Stimulated activated CD4-positive, alpha-beta T cell treated with anti-CD3 and anti-CD28 coated beads, Interleukin-4, amount 100 ng/mL, for 24 hours (primary cell): Measurements from ENCODE around the gene ATAD3B.
"Not testable (repeated sequence)": the region's sequence is repeated elsewhere in the genome, so short reads cannot be mapped to it uniquely, and the experiment has no call there.

Experiments
- DNase-seq: peaks from one replicate; pipeline ENCODE4 v3.0.0-alpha.2; 2020

The ATAD3B gene

DNA sequence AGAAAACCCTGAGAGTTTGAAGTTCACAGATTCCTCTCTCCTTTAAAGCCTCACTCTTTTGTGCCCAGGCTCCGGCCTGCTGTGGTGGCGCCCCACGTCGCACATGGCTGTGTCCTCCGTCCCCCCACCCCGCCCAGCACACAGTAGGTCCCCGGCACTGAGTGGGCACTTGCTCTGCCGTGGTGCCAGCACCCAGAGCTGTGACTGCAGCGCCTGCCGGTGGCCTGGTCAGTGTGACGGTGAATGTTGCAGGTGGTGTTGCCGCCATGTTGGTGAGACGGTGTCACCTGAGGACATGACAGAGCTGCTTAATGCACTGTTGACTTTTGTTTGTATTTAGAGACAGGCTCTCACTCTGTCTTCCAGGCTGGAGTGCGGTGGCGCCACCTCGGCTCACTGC is 18.7 kb upstream of the ATAD3B start:
- DNase-seq, result no peak

DNA sequence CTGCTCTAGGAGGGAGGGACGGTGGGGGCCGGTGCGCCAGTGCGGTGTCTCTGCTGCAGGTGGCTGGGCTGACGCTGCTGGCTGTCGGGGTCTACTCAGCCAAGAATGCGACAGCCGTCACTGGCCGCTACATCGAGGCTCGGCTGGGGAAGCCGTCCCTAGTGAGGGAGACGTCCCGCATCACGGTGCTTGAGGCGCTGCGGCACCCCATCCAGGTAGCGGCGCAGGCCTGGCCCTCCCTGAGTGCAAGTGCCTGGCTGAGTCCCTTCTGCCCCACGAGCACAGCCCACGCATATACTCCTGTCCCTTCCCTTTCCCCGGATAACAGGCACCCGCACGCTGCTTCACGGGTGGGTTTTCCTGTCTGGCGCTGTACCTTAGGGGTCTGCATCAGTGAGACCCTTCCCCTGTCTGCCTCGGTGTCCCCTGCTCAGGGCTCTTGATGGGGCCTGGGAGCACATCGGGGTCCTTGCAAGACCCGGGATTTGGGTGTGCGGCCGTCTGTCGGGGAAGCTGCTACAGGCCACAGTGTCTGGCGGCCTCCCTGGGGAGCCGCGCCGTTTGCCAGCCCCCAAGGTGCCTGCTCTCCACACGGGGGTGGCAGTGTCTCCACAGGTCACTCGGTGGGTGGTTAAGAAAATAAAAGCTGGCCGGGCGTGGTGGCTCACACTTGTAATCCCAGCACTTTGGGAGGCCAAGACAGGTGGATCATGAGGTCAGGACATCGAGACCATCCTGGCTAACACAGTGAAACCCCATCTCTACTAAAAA is 17.1 kb upstream of the ATAD3B start:
- not testable (repeated sequence) for DNase-seq

DNA sequence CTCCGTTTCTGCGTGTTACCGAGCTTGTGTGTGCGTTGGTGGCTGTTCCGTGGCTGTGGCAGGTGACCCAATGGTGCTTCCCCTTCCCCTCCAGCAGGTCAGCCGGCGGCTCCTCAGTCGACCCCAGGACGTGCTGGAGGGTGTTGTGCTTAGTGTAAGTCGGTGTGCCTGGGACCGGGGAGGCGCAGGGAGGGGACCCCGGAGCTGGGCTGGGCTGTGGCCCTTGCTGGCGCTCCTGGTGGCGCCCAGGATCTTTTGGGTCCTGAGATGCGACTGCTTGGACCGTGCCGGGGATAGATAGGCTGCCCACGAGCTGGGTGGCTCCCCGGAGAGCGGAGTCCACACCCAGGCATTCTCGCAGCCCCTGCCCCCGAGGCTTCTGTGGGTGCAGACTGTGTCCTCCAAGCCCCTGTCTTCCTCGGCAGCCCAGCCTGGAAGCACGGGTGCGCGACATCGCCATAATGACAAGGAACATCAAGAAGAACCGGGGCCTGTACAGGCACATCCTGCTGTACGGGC is 16.1 kb upstream of the ATAD3B start:
- no peak for DNase-seq

DNA sequence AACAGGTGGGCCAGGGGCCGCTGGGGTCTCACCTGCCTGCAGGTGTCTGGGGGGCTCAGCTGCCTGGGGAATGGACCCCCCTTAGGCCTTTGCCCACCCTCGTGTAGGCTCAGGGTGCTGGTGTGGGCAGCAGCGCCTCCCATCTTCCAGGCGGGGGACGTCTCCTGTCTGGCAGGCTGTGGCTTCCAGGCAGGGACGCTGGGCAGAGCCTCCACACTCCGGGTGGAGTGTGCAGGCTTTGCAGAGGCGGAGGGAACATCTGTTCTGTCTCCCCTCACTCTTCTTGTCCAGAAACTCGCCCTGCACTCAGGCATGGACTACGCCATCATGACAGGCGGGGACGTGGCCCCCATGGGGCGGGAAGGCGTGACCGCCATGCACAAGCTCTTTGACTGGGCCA is 15.6 kb upstream of the ATAD3B start:
- DNase-seq, result not testable (repeated sequence)

DNA sequence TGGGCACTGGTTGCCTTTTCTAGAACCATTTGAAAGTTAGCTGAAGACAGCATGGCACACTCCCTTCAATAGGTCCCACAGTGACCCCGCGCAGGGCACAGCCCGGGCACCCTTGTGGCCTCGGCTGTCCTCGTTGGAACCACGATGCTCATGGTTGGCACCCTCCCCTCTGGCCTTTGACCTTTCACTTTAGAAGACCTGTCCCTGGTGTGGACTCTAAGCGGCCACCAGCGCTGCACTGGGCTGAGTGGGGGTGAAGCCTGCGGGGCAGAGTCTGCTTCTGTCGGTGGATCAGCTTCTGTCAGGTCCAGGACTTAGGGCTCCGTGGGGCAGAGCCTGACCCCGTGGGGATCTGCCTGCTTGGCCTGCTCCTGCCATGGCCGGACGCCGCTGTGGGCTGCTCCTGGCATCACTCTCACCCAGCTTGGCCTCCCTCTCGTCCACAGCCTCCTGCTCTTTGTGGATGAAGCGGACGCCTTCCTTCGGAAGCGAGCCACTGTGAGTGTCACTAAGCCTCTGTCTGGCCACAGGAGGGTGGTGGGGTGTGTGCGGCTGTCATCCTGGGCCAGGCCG is 14.8 kb upstream of the ATAD3B start:
- not testable (repeated sequence) for DNase-seq

DNA sequence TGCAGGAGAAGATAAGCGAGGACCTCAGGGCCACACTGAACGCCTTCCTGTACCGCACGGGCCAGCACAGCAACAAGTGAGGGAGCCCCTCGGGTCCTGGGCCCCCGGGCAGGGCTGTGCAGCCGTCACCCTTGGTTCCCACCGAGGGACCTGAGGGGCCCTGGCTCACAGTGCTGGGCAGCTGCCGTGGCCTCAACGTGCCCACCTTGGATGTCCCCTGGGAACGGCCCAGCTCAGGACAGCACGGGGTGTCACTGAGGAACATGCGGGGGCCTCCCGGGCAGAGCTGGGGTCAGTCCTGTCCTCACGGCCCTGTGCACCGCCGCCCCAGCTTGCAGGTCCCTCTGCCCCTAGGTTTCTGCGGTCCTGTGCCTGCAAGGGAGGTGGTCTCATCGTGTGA is 12.4 kb upstream of the ATAD3B start:
- not testable (repeated sequence) for DNase-seq

DNA sequence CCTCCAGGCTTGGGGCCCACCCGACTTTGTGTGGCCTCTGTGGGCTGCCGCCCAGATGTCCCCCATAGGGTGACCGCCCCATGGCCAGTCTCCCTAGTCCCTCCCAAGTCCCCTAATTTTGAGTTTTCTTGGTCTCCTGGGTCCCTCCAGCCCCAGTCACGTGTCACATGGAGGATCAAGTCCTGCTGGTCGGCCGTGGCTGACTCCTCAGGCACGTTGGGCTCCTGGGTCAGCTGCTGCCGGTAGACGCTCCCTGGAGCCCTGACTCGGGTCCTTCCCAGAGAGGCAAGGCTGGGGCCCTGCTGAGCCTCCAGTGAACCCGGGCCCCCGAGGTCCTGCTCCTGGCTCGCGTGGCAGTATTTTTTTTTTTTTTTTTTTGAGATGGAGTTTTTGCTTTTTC is 11.9 kb upstream of the ATAD3B start:
- DNase-seq, result not testable (repeated sequence)

DNA sequence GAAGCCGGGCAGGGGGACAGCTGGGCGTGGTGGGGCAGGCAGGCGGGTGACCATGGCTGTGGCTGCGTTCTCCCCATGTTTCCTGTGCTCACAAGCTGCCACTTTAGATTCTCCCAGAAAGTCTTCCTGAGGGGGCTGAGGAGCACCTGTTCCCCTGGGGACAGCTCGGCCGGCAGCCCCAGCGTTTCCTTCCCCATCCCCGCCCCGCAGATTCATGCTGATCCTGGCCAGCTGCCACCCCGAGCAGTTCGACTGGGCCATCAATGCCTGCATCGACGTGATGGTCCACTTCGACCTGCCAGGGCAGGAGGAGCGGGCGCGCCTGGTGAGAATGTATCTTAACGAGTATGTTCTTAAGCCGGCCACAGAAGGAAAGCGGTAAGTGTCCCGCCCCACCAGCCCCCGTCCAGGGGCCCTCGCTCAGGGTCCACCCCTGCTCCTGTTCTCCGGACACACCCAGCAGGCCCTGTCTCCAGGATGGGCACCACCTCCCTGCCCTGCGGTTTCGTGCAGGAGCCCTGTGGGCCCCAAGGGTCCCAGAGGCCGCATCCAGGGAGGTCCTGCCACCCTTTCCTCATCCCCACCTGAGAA is 10.9 kb upstream of the ATAD3B start:
- no peak for DNase-seq

DNA sequence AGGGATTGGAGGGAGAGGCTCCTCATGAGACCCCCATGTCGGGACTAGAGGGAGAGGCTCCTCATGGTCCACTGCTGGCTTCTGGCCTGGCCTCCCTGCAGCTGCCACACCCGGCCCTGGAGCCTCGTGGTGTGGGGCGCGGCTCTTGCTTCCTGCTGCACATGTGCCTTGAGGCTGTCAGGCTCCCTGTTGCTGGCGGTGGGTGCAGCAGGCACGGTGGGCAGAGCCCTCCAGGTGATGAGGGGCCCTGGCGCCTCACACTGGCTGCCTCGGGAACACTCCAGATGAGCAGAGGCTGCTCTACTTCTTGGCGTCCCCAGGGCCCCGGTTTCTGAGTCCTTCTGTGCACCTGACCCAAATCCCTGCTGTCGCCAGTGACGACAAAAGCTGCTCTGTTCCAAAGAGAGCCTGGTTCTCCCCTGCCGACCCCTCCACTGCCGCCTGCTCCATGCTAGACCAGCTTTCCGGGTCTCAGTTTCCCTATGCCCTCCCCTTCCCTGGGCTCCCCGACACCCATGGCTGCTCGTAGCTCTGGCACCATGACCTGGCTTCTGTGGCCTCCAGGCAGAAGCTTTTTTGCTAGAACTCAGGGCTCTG is 9.7 kb upstream of the ATAD3B start:
- no peak for DNase-seq

DNA sequence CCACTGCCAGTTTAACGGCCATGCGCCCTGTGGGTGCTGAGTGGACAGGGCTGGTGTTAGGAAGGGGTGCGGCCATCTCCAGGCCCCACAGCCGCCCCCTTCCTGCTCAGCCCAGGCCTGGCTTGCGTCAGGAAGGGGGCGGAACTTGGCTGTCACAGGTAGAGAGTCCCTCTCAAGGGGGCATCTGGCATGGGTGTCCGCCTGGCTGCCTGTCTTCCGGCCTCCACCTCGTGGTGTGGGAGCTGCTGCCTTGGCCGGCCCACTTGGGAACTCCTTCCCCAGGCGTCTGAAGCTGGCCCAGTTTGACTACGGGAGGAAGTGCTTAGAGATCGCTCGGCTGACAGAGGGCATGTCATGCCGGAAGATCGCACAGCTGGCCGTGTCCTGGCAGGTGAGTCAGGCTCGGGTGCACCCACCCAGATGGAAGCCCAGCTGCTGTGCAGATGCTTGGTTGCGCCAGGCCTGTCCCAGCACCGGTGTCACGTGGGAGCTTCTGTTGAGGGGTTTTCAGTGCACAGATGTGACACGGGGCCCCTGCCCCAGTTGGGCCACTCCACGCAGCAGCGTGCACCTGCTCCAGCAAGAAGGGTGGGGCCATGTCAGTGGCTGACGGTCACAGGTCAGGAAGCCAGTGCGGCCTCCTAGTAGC is 9.1 kb upstream of the ATAD3B start:
- DNase-seq, result no peak

DNA sequence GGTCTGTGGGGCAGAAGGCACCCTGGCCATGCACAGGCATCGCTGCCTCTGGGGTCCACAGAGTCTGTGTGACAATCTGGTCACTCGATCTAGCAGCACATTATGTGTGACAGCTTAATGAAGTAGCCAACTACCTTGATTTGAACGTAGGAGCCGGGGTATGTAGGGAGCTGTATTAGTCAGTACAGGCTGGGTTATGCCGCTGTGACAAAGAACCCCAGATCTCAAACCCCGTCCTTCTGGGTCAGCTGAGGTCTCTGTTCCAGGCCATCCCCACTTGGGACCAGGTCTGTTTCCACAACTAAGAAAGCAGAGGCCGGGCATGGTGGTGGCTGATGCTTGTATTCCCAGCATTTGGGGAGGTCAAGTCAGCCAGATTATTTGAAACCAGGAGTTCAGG is 8.3 kb upstream of the ATAD3B start:
- DNase-seq, result no peak

DNA sequence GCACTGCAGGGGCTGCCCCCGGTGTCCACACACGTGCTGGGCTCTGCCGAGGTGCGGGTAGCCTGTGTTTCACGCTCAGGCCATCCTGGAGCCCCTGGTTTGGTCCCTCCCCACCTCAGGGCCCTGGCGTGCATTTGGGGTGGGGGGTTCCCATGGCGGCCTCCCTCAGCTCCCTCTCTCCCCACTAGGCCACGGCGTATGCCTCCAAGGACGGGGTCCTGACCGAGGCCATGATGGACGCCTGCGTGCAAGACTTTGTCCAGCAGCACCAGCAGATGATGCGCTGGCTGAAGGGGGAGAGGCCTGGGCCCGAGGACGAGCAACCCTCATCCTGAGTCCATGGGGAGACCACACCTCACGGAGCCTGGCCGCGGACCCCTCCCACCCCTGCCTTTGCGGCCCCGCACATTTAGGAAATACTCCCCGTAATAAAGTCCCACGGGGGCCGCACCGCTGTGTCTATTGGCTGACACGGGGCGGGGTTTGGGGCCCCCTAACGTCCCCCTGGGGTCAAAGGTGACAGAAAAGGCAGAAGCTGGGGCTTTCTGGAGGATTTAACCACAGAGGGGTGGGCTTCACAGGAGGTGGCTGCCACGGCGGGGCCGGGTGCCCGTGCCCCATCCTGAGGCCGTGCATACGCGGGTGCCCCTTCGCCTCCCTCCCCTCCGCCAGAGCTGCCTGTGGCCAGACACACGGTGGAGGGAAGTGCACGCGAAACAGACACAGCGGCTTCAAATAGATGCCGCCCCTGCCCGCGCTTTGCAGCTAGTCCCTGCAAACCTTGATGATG is 3.2 kb upstream of the ATAD3B start:
- not testable (repeated sequence) for DNase-seq

DNA sequence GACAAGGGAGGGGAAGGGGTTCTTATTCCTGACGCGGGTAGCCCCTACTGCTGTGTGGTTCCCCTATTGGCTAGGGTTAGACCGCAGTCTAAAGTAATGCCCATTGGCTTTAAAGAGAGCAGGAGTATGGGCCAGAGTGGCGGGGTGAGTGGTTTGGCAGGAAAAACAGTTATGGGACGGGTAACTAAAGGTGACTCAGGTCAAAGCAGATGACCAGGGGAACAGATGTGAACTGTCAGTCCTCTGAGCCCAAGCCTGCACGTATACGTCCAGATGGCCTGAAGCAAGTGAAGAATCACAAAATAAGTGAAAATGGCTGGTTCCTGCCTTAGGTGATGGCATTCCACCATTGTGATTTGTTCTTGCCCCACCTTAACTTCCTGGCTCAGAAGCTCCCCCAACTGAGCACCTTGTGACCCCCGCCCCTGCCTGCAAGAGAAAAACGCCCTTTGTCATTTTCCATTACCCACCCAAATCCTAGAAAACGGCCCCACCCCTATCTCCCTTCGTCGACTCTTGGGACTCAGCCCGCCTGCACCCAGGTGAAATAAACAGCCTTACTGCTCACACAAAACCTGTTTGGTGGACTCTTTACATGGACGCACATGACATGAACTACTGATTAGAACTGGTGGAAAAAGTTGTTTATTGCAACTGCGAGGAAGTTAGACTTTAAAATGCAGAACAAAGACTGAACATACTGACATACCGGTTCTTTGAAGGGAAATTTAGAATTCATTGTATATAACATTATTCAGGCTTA is 758 bp upstream of the ATAD3B start:
- DNase-seq, result no peak

DNA sequence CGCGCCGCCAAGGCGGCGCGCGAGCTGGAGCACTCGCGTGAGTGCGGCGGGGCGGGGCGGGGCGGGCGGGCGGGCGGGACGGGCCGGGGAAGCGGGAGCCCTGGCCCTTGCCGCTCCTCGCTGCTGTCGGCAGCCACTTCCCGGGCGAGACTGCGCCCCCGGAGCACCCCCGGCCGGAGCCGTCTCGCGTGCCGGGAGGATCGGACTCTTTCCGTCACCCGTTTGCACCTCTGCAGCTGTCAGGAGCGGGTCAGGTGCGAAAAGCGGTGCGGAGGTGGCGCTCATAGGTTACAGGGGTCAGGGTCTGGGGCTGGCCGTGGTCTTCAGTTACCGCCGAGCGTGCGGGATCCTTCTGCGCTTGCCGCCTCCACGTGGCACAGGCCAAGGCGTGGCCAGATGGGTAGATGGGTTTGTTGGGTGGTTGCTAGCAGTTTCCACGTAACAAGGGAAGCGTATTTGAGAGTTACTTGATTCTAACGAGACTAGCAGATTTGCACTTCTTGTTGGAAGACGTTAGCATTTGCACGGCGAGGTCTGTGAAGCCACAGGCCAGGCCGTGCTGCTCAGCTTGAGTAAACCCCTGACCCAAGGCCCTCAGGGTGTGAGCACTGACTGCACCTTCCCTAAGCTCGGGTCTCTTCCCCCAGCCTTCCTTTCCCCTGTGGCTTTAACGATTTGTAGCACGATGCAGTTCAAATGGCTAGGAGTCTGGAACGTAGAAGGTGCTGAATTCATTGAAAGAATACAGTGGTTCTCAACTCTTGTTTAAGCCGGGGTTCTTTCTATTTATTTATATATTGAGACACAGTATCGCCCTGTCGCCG is 700 bp downstream of the ATAD3B start:
- not testable (repeated sequence) for DNase-seq

DNA sequence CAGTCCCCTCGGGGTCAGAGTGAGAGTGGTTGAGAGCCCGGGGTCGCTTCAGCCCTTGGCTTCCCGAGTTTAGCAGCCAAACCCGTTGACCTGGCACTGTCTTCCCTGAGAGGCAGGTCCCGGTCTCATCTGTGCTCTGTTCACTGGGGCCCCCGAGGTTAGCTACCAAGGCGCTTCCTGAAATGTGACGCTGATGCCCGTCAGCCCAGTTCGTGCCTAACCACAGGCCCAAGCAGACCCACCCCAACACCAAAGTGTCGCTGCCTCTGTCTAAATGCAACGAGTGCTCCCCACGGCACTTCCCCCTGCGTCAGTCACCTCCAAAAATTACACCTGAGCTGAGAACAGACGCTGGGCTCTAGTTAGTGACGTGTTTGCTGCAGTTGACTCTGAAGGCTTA is 4.4 kb downstream of the ATAD3B start:
- DNase-seq, result not testable (repeated sequence)

DNA sequence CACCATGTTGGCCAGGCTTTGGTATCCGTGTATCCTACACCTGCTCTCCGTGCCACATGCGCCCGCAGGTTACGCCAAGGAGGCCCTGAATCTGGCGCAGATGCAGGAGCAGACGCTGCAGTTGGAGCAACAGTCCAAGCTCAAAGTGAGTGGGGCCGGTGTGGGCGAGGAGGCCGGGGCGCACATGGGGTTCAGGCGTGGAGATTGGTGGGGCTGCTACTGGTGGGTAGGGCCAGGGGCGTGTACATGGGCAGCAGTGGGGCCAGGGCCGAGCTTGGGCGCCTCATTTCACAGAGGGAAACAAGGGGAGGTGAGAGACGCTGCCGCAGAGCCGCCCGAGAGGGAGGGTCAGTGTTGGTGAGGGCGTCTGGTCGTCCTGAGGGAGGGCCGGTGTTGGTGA is 5.6 kb downstream of the ATAD3B start:
- no peak for DNase-seq

DNA sequence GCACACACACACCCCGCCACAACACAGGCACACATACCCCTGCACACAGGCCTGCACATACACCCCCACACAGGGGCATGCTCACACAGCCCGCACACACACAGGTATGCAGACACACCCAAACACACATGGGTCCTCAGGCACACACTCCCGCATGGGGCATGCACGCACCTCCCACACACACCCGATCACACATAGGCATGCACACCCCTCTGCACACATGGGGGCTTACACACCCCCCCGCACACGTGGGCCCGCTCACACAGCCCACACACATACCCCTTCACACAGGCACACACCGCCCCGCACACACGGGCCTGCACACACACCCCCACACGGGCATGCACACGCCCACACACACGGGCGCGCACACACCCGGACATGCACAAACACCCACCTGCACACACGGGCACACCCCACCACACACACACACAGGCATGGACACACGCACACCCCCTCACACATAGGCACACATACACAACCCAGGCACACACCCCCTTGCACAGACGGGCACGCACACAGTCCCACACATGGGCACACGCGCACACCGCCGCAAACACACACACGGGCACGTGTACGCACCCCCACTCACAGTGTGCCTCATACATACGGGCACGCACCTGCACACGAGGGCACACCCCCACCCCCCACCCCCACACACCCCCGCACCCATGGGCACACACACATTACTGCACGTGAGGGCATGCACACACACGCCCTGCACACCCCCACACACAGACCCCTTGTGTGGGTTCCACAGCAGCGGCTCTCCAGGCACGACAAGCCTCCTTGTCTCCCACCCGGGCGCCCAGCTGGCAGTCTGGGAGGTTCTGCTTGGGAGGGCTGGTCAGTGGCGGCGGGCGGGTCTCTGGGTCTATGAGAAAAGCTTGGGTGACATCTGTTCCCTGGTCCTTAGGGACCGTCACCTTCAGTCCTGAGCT is 8.3 kb downstream of the ATAD3B start:
- no peak for DNase-seq

DNA sequence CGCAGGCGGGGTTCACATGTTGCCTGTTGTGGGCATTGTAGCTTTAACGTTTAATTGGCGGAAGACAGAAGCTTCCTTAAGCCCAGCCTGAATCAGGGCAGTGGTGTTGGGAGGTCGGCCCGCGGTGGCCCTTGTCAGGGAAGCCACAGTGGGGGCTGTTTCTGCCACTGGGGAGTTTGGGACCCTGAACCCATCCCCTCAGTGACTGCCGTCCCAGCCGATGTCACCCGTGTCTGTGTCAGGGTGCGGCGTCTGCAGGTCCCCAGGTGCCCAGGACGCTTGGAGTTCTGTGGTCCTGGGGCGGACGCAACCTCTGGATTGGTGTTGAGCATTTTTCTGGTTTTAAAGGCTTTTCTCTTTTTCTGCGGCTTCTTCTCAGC is 8.9 kb downstream of the ATAD3B start:
- not testable (repeated sequence) for DNase-seq

DNA sequence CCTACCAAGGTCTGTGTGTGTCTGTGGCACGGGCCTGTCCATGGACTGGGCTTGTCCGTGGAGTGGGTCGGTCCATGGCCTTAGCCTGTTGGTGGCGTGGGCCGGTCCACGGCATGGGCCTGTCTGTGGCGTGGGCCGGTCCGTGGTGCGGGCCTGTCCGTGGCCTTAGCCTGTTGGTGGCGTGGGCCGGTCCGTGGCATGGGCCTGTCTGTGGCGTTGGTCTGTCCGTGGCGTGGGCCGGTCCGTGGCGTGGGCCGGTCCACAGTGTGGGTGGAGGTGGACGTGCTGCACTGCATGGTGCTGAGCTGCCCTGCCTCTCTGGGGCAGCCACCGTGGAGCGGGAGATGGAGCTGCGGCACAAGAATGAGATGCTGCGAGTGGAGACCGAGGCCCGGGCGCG is 10.2 kb downstream of the ATAD3B start:
- not testable (repeated sequence) for DNase-seq

DNA sequence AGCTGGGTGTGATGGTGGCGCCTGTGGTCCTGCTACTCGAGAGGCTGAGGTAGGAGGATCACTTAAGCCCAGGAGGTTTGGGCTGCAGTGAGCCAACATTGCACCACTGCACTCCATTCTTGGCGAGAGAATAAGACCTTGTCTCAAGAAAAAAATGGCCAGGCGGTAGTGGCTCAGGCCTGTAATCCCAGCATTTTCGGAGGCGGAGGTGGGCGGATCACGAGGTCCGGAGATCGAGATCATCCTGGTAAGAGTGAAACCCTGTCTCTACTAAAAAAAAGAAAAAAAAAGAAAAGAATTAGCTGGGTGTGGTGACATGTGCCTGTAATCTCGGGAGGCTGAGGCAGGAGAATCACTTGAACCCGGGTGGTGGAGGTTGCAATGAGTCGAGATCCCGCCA is 11.3 kb downstream of the ATAD3B start:
- no peak for DNase-seq
